Adipose tissue (tissue), 3 donors: ENCODE results near the gene HTR1B. TPM values are rescaled to one million over a fixed set of nuclear protein-coding genes. Genes with fewer than 3 reads are reported as not detected.

Experiments used
- H3K27ac ChIP-seq: one replicate; pipeline ENCODE4 v1.5.1; 2013; ENCODE audit warnings: low read depth, low read length
- WGBS, 3 donors: extraction: QIAGEN DNeasy Blood & Tissue Kit; methylation state at CpG; one replicate each; pipeline ENCODE4 v1.1.7; 2013; 5-methylcytosine and 5-hydroxymethylcytosine counted together
- polyA plus RNA-seq, 3 donors: library from polyadenylated mRNA; stranded (reverse); fragments of 200-250 nt; gene quantifications; one replicate each; pipeline ENCODE4 v1.2.3, GENCODE V29; 2013
- donor health status: healthy with polysubstance abuse.
- donor health status: Bipolar disorder and iron deficiency.
- donor health status: healthy.

The HTR1B gene, protein sequence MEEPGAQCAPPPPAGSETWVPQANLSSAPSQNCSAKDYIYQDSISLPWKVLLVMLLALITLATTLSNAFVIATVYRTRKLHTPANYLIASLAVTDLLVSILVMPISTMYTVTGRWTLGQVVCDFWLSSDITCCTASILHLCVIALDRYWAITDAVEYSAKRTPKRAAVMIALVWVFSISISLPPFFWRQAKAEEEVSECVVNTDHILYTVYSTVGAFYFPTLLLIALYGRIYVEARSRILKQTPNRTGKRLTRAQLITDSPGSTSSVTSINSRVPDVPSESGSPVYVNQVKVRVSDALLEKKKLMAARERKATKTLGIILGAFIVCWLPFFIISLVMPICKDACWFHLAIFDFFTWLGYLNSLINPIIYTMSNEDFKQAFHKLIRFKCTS
- polyA plus RNA-seq, result under 1 TPM in 1 of 3 donors, not detected in 2; 0.25 TPM

DNA sequence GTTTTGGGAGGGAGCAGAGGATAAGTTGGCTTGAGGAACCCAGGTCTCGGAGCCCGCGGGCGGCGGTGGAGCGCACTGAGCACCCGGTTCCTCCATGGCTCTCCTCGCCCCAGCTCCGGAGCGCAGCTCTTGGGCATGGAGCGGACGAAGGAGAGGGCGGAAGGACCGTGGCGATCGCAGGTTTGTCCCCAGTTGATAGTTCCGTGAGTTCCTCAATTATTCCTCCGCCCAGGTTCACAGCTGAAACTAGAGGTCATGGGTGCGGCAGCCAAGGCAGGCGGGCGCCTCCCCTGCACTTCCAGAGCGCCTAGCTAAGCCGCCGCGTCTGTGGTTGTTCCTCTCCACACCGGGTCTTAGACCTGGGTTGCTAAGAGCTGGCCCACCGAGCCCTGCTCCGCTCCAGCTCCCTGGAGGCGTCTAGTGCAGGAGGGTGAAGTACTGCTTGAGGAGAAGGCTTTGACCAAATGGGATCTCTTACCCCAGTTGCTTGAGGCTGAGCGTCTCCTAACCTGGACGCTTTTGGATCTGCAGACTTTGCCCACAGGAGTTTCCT, at the start of gene HTR1B:
Gene HTR1B, minus strand, starts transcription at position 184 of the 553 bp plus-strand sequence. Its CDS starts 88 bp downstream, at position 96.
- no peak within 1 kb of the TSS for H3K27ac ChIP-seq
- 1 to 3% (median 2%) methylated on average over 31 of the region's 31 CpGs for WGBS, 3 donors

- no peak overlapping the region for H3K27ac ChIP-seq
Measured at GRCh38 chr6:77512554-77512953, 49.3 kb upstream of the HTR1B start.

DNA sequence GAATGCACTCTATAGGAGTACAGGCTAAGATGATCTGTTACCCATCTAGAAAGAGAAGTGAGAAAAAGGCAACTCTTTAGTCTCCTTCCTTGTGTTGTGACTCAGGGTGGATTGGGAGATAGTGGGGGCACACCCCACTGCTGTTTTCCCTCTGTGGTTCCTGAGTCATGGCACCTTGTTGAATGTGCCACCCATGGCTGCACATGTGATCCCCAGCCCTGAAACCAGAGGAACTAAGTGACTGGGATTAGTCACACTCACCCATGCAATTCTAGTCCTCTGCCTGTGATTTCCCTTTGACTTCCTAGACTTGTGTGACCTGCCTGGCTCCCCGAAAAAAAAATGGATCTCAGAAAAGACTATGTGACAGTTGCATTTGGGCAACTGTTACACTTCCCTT, 48.6 kb upstream of the HTR1B start:
- WGBS, 3 donors, result 71 to 84% (median 74%) methylated on average over 1 of the region's 1 CpG
- H3K27ac ChIP-seq, result no peak overlapping the region

DNA sequence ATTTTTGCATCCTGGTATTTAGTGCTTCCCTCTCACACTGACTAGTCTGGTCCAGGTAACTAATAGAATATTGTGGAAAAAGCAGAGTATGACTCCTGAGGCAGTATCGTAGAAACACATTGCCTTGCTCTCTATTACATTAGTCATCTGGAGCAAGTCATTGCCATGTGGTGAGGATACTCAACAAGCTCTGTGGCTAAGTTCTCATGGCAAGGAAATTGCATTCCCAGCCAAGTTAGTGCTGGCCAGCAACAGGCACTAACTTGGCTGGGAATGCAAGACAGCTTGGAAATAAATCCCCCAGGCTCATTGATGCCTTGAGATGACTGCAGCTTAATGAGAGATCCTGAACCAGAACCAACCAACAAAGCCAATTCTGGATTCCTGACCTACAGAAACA, 39.7 kb upstream of the HTR1B start:
- WGBS, 3 donors, result 76 to 93% (median 90%) methylated on average over 1 of the region's 1 CpG
- H3K27ac ChIP-seq, result no peak overlapping the region

- 72 to 92% (median 83%) methylated on average over 2 of the region's 2 CpGs for WGBS, 3 donors
Measured at GRCh38 chr6:77492530-77492929, 29.2 kb upstream of the HTR1B start.

DNA sequence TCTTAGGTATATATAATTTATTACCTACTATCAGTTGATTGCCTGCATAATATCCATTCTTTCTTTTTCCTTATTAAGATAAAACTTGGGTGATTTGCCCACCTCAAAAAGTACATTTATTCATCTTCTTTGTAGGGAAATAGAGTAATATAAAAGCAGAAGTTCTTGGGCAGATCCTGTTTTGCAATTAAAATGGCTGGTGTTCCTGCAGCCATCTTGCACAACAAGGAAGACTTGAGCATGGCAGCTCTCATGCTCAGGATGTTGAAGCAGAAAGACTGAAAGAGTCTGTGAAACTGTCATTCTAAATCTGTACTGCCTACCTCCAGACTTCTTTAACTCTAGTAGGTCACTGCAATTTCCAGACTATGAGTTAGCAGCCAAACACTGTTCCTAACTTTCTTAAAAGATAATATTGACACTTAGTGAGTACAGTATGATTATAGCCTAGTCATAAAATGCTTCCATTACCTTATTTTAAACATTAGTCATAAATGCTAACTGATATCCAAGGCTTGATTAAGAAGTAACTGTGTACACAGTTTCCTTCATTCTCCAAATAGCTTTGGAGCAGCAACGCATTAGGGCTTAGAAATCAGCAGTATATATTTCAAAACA, 24.6 kb upstream of the HTR1B start:
- H3K27ac ChIP-seq, result no peak overlapping the region
- 33 to 90% (median 88%) methylated on average over 1 of the region's 1 CpG for WGBS, 3 donors

More at GRCh38 chr6:77492530-77492929, 29.2 kb upstream of the HTR1B start:
- no peak overlapping the region for H3K27ac ChIP-seq

DNA sequence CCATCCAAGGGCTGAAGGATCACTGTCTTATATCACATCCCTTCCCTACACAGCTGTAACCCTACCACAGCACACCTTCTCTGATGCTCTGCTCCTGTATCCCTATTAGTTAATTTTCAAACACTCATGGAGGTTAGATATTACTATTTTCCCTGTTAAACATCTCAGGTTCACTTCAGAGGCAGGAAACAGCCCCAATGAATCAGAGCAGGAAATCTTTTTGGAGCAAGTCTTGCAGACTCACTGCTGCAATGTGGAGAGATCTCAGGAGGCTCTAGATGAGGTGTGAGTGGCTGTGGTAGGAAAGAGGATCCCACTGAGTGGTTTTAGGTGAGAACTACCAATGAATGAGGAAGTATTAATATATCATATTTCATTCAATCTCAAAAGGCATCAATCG, 19.7 kb upstream of the HTR1B start:
- H3K27ac ChIP-seq, result no peak overlapping the region
- WGBS, 3 donors, result 66 to 76% (median 71%) methylated on average over 1 of the region's 1 CpG

DNA sequence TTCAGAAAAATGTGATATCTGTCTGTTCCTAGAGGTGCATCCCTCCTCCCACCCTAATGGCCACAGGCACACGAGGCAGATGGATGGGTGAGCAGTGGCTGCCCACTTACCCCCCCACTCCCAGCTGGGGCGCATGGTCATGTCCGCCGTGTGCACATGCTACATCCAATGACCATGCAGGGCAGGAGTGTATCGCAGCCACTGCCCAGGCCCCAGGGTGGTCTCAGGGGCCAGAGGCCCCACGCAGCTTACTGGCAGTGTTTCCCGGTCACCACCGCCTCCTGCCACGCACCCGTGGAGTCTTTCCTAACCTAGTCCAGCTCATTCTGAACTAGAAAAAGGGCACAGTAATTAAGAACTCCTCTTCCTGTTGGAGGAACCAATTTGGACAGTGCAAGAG, 11.7 kb upstream of the HTR1B start:
- WGBS, 3 donors, result 89 to 95% (median 91%) methylated on average over 10 of the region's 10 CpGs
- no peak overlapping the region for H3K27ac ChIP-seq

DNA sequence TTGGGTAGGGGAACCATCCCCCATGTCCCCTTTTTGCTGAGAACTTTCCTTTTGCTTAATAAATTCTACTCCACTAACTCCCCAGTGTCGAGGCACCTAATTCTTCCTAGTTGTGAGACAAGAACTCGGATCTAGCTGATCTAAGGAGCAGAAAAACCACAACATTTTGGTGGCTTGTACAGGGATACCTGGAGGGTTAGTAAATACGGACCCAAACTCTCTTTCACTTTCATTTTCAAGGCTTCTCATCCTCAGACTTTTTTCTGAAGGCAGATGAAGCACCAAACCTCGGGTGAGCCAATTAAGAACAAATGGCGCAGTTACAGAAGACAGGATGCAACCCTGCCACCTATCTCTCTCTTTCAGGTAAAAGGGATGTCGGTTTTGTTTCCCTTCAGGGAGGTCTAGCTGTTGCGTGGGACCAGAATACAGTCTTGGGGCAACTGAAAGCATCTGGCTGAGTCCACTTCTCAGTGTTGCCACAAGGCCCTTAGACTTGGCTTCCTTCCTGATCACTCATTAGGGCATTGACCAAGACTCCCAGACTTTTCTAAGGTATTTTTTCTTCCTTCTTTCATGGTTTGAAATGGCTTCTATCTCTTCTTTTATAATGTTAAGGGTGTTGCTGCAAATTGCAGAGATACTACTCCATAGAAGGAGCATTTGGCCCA, 11.1 kb upstream of the HTR1B start:
- 73 to 80% (median 76%) methylated on average over 7 of the region's 7 CpGs for WGBS, 3 donors
- H3K27ac ChIP-seq, result no peak overlapping the region

- WGBS, 3 donors, result 65 to 72% (median 66%) methylated on average over 1 of the region's 1 CpG
- H3K27ac ChIP-seq, result no peak overlapping the region
Measured at GRCh38 chr6:77470983-77471382, 7.7 kb upstream of the HTR1B start.

GRCh38 chr6:77468939-77469338, 5.6 kb upstream of the HTR1B start:
- no peak overlapping the region for H3K27ac ChIP-seq
- WGBS, 3 donors, result 66 to 88% (median 85%) methylated on average over 6 of the region's 6 CpGs

DNA sequence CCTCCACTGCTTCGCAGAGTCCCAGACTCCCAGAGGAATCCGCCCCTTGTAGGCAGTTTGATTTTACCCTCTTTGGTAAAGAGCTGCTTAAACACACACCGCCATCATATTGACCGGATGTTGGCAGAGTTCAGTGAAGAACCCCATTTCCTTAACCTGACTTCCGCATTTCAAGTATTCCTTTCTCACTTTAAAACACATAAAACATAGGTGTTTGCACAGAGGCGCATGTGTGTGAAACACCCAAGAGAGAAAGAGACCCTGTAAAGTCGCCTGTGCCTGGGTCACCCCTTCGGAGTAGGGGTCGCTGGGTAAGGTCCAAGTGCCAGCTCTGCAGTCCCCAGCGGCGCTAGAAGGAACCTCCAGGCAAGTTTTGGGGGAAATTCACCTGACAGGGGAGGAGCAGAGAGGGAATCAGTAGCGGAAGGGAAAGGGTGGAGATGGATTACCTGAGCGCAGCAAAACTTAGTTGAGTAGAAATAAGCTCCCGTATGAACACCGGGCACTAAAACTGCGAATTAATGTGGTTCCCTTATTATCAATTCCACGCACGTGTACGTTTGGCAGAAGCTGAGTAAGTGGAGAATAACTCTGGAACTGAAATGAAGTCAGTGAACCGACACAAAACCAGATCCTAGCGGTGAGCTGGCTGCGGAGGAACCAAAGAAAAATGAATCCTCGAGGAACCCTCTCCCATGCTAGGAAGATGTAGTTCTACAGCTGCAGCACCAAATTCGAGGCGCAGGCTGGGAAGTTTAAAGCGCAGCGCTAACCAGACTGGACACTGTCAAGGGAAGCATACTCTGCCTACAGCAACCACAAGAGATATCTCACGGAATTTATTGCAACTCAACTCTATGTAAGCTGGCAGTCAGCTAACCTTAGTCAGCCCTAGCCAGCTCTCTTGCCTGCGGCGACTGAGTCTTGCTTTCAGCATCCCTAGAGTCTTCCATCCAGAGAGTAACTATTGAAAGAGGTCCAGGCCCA, 3.5 kb upstream of the HTR1B start:
- H3K27ac ChIP-seq, result no peak overlapping the region
- 13 to 17% (median 14%) methylated on average over 30 of the region's 30 CpGs for WGBS, 3 donors

- 0 to 1% (median 1%) methylated on average over 17 of the region's 17 CpGs for WGBS, 3 donors
- no peak overlapping the region for H3K27ac ChIP-seq
Measured at GRCh38 chr6:77466055-77466450, 2.8 kb upstream of the HTR1B start.

DNA sequence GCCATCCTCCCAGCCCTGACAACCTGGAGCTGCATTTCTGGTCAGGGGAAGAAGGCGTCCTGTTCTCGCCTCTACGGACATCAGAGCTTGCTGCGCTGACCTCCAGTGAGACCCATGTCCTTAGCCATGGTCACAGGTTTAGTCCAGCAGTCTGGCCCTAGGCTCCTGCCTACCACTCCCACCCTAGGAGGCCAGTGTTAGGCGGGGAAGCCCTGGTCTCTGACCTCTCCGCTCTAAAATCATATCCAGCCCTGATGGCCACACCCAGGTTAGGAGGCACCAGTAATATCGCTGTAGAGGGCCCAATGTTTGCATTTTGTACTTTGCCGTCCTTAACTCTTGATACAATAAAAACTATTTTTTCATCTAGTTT, 1.2 kb upstream of the HTR1B start:
- WGBS, 3 donors, result 12 to 22% (median 18%) methylated on average over 8 of the region's 8 CpGs
- no peak overlapping the region for H3K27ac ChIP-seq

- WGBS, 3 donors, result 1 to 2% (median 1%) methylated on average over 50 to 53 of the region's 53 CpGs
- no peak overlapping the region for H3K27ac ChIP-seq
Measured at GRCh38 chr6:77463861-77464494, 687 bp upstream of the HTR1B start.

- no peak overlapping the region for H3K27ac ChIP-seq
- WGBS, 3 donors, result 3 to 5% (median 3%) methylated on average over 55 of the region's 55 CpGs
Measured at GRCh38 chr6:77462359-77463307, 658 bp downstream of the HTR1B start.

DNA sequence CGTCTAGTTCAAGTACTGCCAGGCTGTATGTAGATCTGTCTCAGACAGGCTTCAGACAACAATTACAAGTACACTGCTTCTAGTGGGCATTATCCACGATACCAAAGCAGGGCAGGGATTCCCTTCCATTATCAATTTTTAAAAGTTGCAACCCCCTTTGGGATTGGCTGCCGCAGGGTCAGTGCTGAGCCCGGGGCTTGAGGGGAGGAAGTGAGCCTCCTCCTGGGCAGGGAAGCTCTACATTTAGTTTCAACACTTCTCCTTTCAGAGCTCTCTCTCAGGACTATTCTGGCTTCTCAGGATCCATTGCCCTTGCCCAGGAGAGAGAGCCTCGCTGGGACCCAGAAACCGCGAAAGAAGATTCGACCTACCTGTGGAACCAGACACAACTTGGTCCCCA, 1.5 kb downstream of the HTR1B start:
- WGBS, 3 donors, result 56 to 60% (median 57%) methylated on average over 8 of the region's 8 CpGs
- no peak overlapping the region for H3K27ac ChIP-seq
